NCI-H774 (cell line): ENCODE results near the gene ERP27.
A peak's percentile ranks its signal among the peaks of the same experiment; 100 is the strongest.

Experiments
- DNase-seq: peaks from one replicate; lab custom pipeline; 2025; lab: John Stamatoyannopoulos, UW

ERP27 gene

GRCh38 chr12:14959916-14960496 is 21.7 kb upstream of the ERP27 start:
- no peak for DNase-seq

GRCh38 chr12:14959463-14959862 is 21.1 kb upstream of the ERP27 start:
- no peak for DNase-seq

GRCh38 chr12:14959126-14959440 is 20.7 kb upstream of the ERP27 start:
- DNase-seq = no peak

GRCh38 chr12:14958361-14959125 is 20.2 kb upstream of the ERP27 start:
- DNase-seq = no peak

GRCh38 chr12:14957551-14958168 is 19.3 kb upstream of the ERP27 start:
- DNase-seq = no peak

- DNase-seq = no peak
These were observed 18.6 kb upstream of the ERP27 start for GRCh38 chr12:14956905-14957304.

- DNase-seq = no peak
These were observed 17.9 kb upstream of the ERP27 start for GRCh38 chr12:14956024-14956891.

GRCh38 chr12:14954269-14954668 is 15.9 kb upstream of the ERP27 start:
- DNase-seq = no peak

- DNase-seq = no peak
These were observed 15.4 kb upstream of the ERP27 start for GRCh38 chr12:14953752-14954151.

- peak; percentile 5 for DNase-seq
These were observed 14.1 kb upstream of the ERP27 start for GRCh38 chr12:14952299-14952921.

- DNase-seq = no peak
These were observed 13.5 kb upstream of the ERP27 start for GRCh38 chr12:14951851-14952250.

- DNase-seq = no peak
These were observed 12.8 kb upstream of the ERP27 start for GRCh38 chr12:14950982-14951746.

GRCh38 chr12:14950421-14950820 is 12.1 kb upstream of the ERP27 start:
- DNase-seq = no peak

GRCh38 chr12:14949631-14950030 is 11.3 kb upstream of the ERP27 start:
- no peak for DNase-seq

GRCh38 chr12:14948672-14949071 is 10.3 kb upstream of the ERP27 start:
- DNase-seq = peak; percentile 5

- no peak for DNase-seq
These were observed 8.5 kb upstream of the ERP27 start for GRCh38 chr12:14946861-14947260.

GRCh38 chr12:14946162-14946561 is 7.8 kb upstream of the ERP27 start:
- no peak for DNase-seq

- no peak for DNase-seq
These were observed 4.0 kb upstream of the ERP27 start for GRCh38 chr12:14942196-14942931.

GRCh38 chr12:14941369-14941768 is 3.0 kb upstream of the ERP27 start:
- DNase-seq = no peak

GRCh38 chr12:14937689-14938088 is 648 bp downstream of the ERP27 start:
- DNase-seq = no peak

- DNase-seq = no peak
These were observed 1.3 kb downstream of the ERP27 start for GRCh38 chr12:14937014-14937413.
